H1 (cell line): ENCODE results near the gene RPS6KL1. TPM values are rescaled to one million over a fixed set of nuclear protein-coding genes. Genes with fewer than 3 reads are reported as not detected.

Experiments
- CTCF ChIA-PET: fragments of 300-600 bp; sonication (Branson Sonifier 250); formaldehyde crosslinking; loops from one replicate; lab custom pipeline; 2021; ENCODE audit not compliant: partially characterized antibody; lab: Charles Lee
- POLR2A ChIA-PET: fragments of 300-600 bp; sonication (Branson Sonifier 250); formaldehyde crosslinking; loops from one replicate; lab custom pipeline; 2021; ENCODE audit warnings: inconsistent platforms; ENCODE audit not compliant: partially characterized antibody; lab: Charles Lee
- DNase-seq, 2 experiments: peaks; one replicate each; pipeline versions ENCODE4 v3.0.0 to v3.0.0-alpha.2; 2010 to 2022; ENCODE audit warnings: low spot score in 2 of 2, low read depth in 1 of 2, mixed read lengths in 1 of 2
- FAIRE-seq: peaks from 2 replicates; lab custom pipeline; 2011; peaks lifted over from hg19 to GRCh38; lab: Jason Lieb, UNC
- H2AFZ ChIP-seq: 2 replicates; pipeline ENCODE4 v1.8.1; 2012; ENCODE audit warnings: low read length, inconsistent platforms
- H2AK5ac ChIP-seq: 2 replicates; pipeline ENCODE4 v1.6.1; 2013; ENCODE audit warnings: low read depth, low read length
- H2BK120ac ChIP-seq: replicated peaks from 2 replicates; pipeline ENCODE3; 2013; ENCODE audit warnings: low read depth, low read length, inconsistent platforms
- H2BK12ac ChIP-seq: 2 replicates; pipeline ENCODE4 v1.6.1; 2013; ENCODE audit warnings: low read depth, low read length
- H2BK15ac ChIP-seq: 2 replicates; pipeline ENCODE4 v1.6.1; 2013; ENCODE audit warnings: low read length
- H2BK20ac ChIP-seq: 2 replicates; pipeline ENCODE4 v1.6.1; 2013; ENCODE audit warnings: low read length
- H2BK5ac ChIP-seq: 2 replicates; pipeline ENCODE4 v1.6.1; 2013; ENCODE audit warnings: low read depth, low read length
- H3K14ac ChIP-seq: 2 replicates; pipeline ENCODE4 v1.6.1; 2013; ENCODE audit warnings: inconsistent platforms; ENCODE audit not compliant: insufficient read length
- H3K18ac ChIP-seq: 2 replicates; pipeline ENCODE4 v1.6.1; 2013; ENCODE audit warnings: low read length; ENCODE audit errors: extremely low read depth
- H3K23ac ChIP-seq: 2 replicates; pipeline ENCODE4 v1.6.1; 2013; ENCODE audit warnings: inconsistent platforms; ENCODE audit not compliant: insufficient read length
- H3K23me2 ChIP-seq: 2 replicates; pipeline ENCODE4 v1.6.1; 2013; ENCODE audit warnings: low read depth, low read length
- H3K27ac ChIP-seq: 2 replicates; pipeline ENCODE4 v1.6.1; 2011; ENCODE audit warnings: low read depth, low read length, inconsistent platforms
- H3K27me3 ChIP-seq, 4 experiments: replicated peaks in 1 of 4; 1 replicate in 1 of 4; 2 replicates in 3 of 4; pipeline versions ENCODE4 v1.6.1 to v1.8.1; 2011 to 2013; ENCODE audit warnings: low read length in 3 of 4, mild to moderate bottlenecking in 3 of 4, inconsistent platforms in 2 of 4, mixed read lengths in 2 of 4, moderate library complexity in 1 of 4; ENCODE audit not compliant: control insufficient read depth in 3 of 4, insufficient read depth in 3 of 4; ENCODE audit errors: extremely low read depth in 1 of 4
- H3K36me3 ChIP-seq, 4 experiments: 2 replicates each; pipeline versions ENCODE4 v1.6.1 to v1.8.1; 2011 to 2013; ENCODE audit warnings: mild to moderate bottlenecking in 4 of 4, low read length in 3 of 4, moderate library complexity in 2 of 4, control low read depth in 1 of 4, inconsistent platforms in 1 of 4; ENCODE audit not compliant: insufficient read depth in 4 of 4, control insufficient read depth in 2 of 4
- H3K4ac ChIP-seq: replicated peaks from 2 replicates; pipeline ENCODE3; 2013; ENCODE audit warnings: low read length, low read depth, mixed read lengths, inconsistent platforms; ENCODE audit not compliant: insufficient read length
- H3K4me1 ChIP-seq, 4 experiments: replicated peaks in 1 of 4; 1 replicate in 1 of 4; 2 replicates in 3 of 4; pipeline versions ENCODE4 v1.6.1 to v1.8.1; 2011 to 2013; ENCODE audit warnings: low read length in 3 of 4, inconsistent platforms in 2 of 4, mixed read lengths in 1 of 4; ENCODE audit not compliant: insufficient read depth in 4 of 4, control insufficient read depth in 3 of 4
- H3K4me2 ChIP-seq, 2 experiments: 2 replicates each; pipeline versions ENCODE4 v1.6.1 to v1.8.1; 2011 to 2013; ENCODE audit warnings: low read depth in 2 of 2, low read length in 2 of 2, control low read depth in 1 of 2, inconsistent platforms in 1 of 2, mild to moderate bottlenecking in 1 of 2; ENCODE audit not compliant: insufficient read depth in 1 of 2
- H3K4me3 ChIP-seq, 4 experiments: fragments of 200-600, 300-600 bp in 1 of 4; sonication (generic), shearing (Covaris generic), sonication (Bioruptor Twin) in 1 of 4; 2 replicates each; pipeline versions ENCODE4 v1.5.1 to v1.8.1; 2011 to 2016; ENCODE audit warnings: low read length in 4 of 4, low read depth in 3 of 4, control low read depth in 2 of 4, inconsistent platforms in 2 of 4, mild to moderate bottlenecking in 2 of 4, mixed read lengths in 1 of 4, moderate library complexity in 1 of 4; ENCODE audit not compliant: insufficient read depth in 2 of 4; ENCODE audit errors: extremely low read depth in 1 of 4
- H3K56ac ChIP-seq: replicated peaks from 2 replicates; pipeline ENCODE3; 2013; ENCODE audit warnings: low read depth, mild to moderate bottlenecking, mixed read lengths, low read length, inconsistent platforms; ENCODE audit not compliant: insufficient read length
- H3K79me1 ChIP-seq: 2 replicates; pipeline ENCODE4 v1.6.1; 2013; ENCODE audit warnings: low read depth, low read length, control low read depth
- H3K79me2 ChIP-seq, 2 experiments: 2 replicates each; pipeline versions ENCODE4 v1.6.1 to v1.8.1; 2012 to 2013; ENCODE audit warnings: low read length in 2 of 2, mild to moderate bottlenecking in 2 of 2, inconsistent platforms in 1 of 2; ENCODE audit not compliant: insufficient read depth in 2 of 2, control insufficient read depth in 1 of 2
- H3K9ac ChIP-seq, 4 experiments: replicated peaks in 1 of 4; 1 replicate in 1 of 4; 2 replicates in 3 of 4; pipeline versions ENCODE4 v1.6.1 to v1.8.1; 2011 to 2013; ENCODE audit warnings: low read depth in 3 of 4, low read length in 3 of 4, control low read depth in 2 of 4, mild to moderate bottlenecking in 2 of 4, moderate library complexity in 2 of 4, inconsistent platforms in 1 of 4; ENCODE audit errors: extremely low read depth in 1 of 4
- H3K9me3 ChIP-seq, 2 experiments: 2 replicates each; pipeline versions ENCODE4 v1.6.1 to v1.8.1; 2012 to 2013; ENCODE audit warnings: mild to moderate bottlenecking in 2 of 2, moderate library complexity in 2 of 2, control low read depth in 1 of 2, inconsistent platforms in 1 of 2, low read depth in 1 of 2, low read length in 1 of 2, mixed read lengths in 1 of 2; ENCODE audit not compliant: insufficient read depth in 2 of 2
- H4K20me1 ChIP-seq, 2 experiments: replicated peaks in 1 of 2; 2 replicates each; pipeline versions ENCODE3 to v1.8.1; 2011 to 2013; ENCODE audit warnings: inconsistent platforms in 2 of 2, low read length in 2 of 2, mild to moderate bottlenecking in 1 of 2; ENCODE audit not compliant: insufficient read depth in 2 of 2, control insufficient read depth in 1 of 2
- H4K5ac ChIP-seq: 2 replicates; pipeline ENCODE4 v1.6.1; 2013; ENCODE audit warnings: low read length, low read depth, mixed read lengths, inconsistent platforms; ENCODE audit not compliant: insufficient read length
- H4K8ac ChIP-seq: 2 replicates; pipeline ENCODE4 v1.8.0; 2013; ENCODE audit warnings: mild to moderate bottlenecking, moderate library complexity, low read length, inconsistent platforms; ENCODE audit not compliant: insufficient read depth; ENCODE audit errors: extremely low read depth
- H4K91ac ChIP-seq: replicated peaks from 2 replicates; pipeline ENCODE3; 2013; ENCODE audit warnings: low read length, mixed read lengths, inconsistent platforms; ENCODE audit not compliant: insufficient read length
- CREB1 ChIP-seq: IDR thresholded peaks from 2 replicates; pipeline ENCODE4 v1.6.1; 2012; ENCODE audit warnings: inconsistent platforms
- GABPA ChIP-seq: IDR thresholded peaks from 2 replicates; pipeline ENCODE4 v1.6.1; 2011; ENCODE audit warnings: mild to moderate bottlenecking, low read length, moderate library complexity, borderline replicate concordance; ENCODE audit not compliant: insufficient read depth
- HDAC2 ChIP-seq, 2 experiments: fragments of 300-600 bp in 1 of 2; sonication (generic) in 1 of 2; IDR thresholded peaks; 2 replicates each; pipeline ENCODE4 v1.6.1; 2011 to 2012; ENCODE audit warnings: low read depth in 2 of 2, low read length in 2 of 2, mild to moderate bottlenecking in 2 of 2, moderate library complexity in 2 of 2, borderline replicate concordance in 1 of 2, inconsistent platforms in 1 of 2
- KDM1A ChIP-seq: fragments of 200-600, 300-600 bp; sonication (generic); IDR thresholded peaks from 2 replicates; pipeline ENCODE4 v1.7.1; 2016; ENCODE audit warnings: mild to moderate bottlenecking, low read length, borderline replicate concordance
- KDM5A ChIP-seq: fragments of 200-600 bp; IDR thresholded peaks from 2 replicates; pipeline ENCODE4 v1.7.1; 2012; ENCODE audit warnings: mild to moderate bottlenecking, low read length, inconsistent platforms, mixed read lengths
- NRF1 ChIP-seq: IDR thresholded peaks from 2 replicates; pipeline ENCODE4 v1.6.1; 2011; ENCODE audit warnings: mild to moderate bottlenecking, low read depth, low read length, improper control_type of control experiment
- RXRA ChIP-seq: IDR thresholded peaks from 2 replicates; pipeline ENCODE4 v1.6.1; 2011; ENCODE audit warnings: low read depth, mild to moderate bottlenecking, low read length, moderate library complexity; ENCODE audit not compliant: insufficient read depth
- SIX5 ChIP-seq: IDR thresholded peaks from 2 replicates; pipeline ENCODE4 v1.6.1; 2011; ENCODE audit warnings: mild to moderate bottlenecking, low read depth, low read length
- TAF1 ChIP-seq: IDR thresholded peaks from 2 replicates; pipeline ENCODE4 v1.6.1; 2011; ENCODE audit warnings: mild to moderate bottlenecking, low read depth, low read length
- TCF12 ChIP-seq: IDR thresholded peaks from 2 replicates; pipeline ENCODE4 v1.6.1; 2011; ENCODE audit warnings: low read depth, mild to moderate bottlenecking, low read length
- WGBS, 2 experiments: shearing (Covaris generic) in 1 of 2; methylation state at CpG; one replicate each; pipeline versions ENCODE4 v1.1.6 to v1.1.7; 2013 to 2015; ENCODE audit warnings: low lambda C conversion rate in 2 of 2, mixed read lengths in 2 of 2, inconsistent platforms in 1 of 2, low coverage in 1 of 2, missing lambda C conversion rate in 1 of 2; ENCODE audit not compliant: insufficient replicate concordance in 2 of 2, insufficient coverage in 1 of 2, insufficient read length in 1 of 2; ENCODE audit errors: extremely low coverage in 1 of 2, missing lambda C conversion rate in 1 of 2; 5-methylcytosine and 5-hydroxymethylcytosine counted together
- polyA plus RNA-seq, 7 experiments: library from polyadenylated mRNA; depleted of rRNA in 3 of 7; stranded (reverse) in 5 of 7; unstranded in 2 of 7; fragments of >200 nt in 5 of 7; fragments of 200-250 nt in 2 of 7; gene quantifications; 1 replicate in 5 of 7; 2 replicates in 1 of 7; 4 replicates in 1 of 7; pipeline versions ENCODE4 v1.2.1 to v1.2.3, GENCODE V29; 2011 to 2013; ENCODE audit warnings: missing spikeins in 2 of 7, mixed read lengths in 2 of 7
- total RNA-seq: library from RNA; stranded (reverse); fragmentation: NEBNext Ultra II Directional; extraction: Animal tissue kit (Norgen Biotek cat#: 25700); gene quantifications from 2 replicates; pipeline ENCODE4 v1.2.1, GENCODE V29; 2021
- TF ChIP-seq, protein P1 (sequence below): IDR thresholded peaks from 2 replicates; pipeline ENCODE4 v1.6.1; 2012; ENCODE audit warnings: low read length, inconsistent platforms

The RPS6KL1 gene
- total and polyA plus RNA-seq, 2 of the 8 experiments (the other 6 are each of a cell fraction or from before 2014, with no cell fraction given), result 9.8 to 13.8 TPM

DNA sequence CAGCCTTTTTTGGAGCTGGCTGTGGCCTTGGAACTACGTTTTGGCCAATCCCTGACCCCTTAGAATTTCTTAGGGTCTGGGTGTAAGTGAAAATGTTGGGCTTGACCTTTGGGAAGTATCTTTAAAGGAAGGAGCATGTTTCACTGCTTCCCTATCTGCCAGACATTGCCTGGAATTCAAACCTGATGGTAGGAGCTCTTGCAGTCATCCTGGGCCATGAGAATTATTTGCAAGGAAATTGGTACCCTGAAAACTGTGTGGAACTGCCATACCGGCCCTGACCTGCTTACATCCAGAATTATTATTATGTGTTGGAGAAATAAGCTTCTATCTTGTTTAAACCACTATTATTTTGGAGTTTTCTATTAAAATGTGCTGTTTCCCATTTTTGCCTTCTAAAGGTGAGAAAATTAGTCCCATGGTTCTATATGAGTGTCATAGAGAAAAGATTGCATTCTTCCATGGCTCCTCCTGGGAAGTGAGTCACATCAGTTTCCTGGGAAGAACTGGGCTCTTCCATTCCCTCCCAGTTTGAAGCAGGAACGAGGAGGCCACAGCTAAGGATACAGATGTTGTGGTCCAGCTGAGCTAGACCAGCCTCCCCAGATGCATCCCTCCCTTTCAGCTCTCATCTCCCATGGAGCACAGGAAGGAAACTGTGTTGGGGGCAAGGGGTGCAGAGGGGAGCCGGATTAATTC, 41.9 kb upstream of the RPS6KL1 start:
- Histone ChIP-seq H3K9me3 (no peaks in the 10 kb centered on the region), H3K36me3 (no peaks in the 10 kb centered on the region), H4K91ac (no peak overlapping the region), H2BK120ac (no peak overlapping the region), H4K5ac (no peak overlapping the region), H2BK15ac (no peak overlapping the region), H2BK20ac (no peak overlapping the region), H2AK5ac (no peak overlapping the region), H3K79me1 (no peaks in the 10 kb centered on the region), H3K18ac (no peak overlapping the region), H3K79me2 (no peaks in the 10 kb centered on the region), H4K20me1 (no peaks in the 10 kb centered on the region), H3K23ac (no peak overlapping the region), H3K4me2 (no peak overlapping the region), H2AFZ (no peak overlapping the region), H3K27ac (no peak overlapping the region), H3K4ac (no peak overlapping the region), H2BK5ac (no peak overlapping the region), H4K8ac (no peak overlapping the region), H3K56ac (no peak overlapping the region), H3K9ac (no peak overlapping the region), H3K23me2 (no peaks in the 10 kb centered on the region), H3K14ac (no peak overlapping the region), H3K4me1 (peaks cover 0 to 6% (median 0%) of the 10 kb centered on the region in 4 experiments; a peak in 3 of 7 replicates), H3K4me3 (no peak overlapping the region), H3K27me3 (no peaks in the 10 kb centered on the region), H2BK12ac (no peak overlapping the region)
- ChIA-PET POLR2A (interaction anchor here (0.7 to 3.6 kb wide), 4 partner anchors 10 to 50 kb away, joined by 3 to 16 read pairs (median 3); partner anchors contain the start of gene PGF), CTCF (interaction anchor here (0.7 to 11.8 kb wide), 9 partner anchors 10 to 346 kb away, joined by 3 to 146 read pairs (median 3); partner anchors contain the start of gene PGF)
- DNase-seq (no peak), FAIRE-seq (no peak)
- 78% methylated on average over 4 of the region's 4 CpGs; no CpG with 5 or more reads in 1 of the 2 experiments for WGBS, 2 experiments
- TF ChIP-seq SIX5 (no peak), TCF12 (no peak), TAF1 (no peak), KDM1A (no peak), KDM5A (no peak), GABPA (no peak), RXRA (no peak), HDAC2 (IDR thresholded peaks at IDR 0.05; ENCODE audit: borderline replicate concordance in 1 of 2, low read depth in 2 of 2, low read length in 2 of 2) (no peak), CREB1 (no peak), NRF1 (no peak)
- TF ChIP-seq, protein P1, sequence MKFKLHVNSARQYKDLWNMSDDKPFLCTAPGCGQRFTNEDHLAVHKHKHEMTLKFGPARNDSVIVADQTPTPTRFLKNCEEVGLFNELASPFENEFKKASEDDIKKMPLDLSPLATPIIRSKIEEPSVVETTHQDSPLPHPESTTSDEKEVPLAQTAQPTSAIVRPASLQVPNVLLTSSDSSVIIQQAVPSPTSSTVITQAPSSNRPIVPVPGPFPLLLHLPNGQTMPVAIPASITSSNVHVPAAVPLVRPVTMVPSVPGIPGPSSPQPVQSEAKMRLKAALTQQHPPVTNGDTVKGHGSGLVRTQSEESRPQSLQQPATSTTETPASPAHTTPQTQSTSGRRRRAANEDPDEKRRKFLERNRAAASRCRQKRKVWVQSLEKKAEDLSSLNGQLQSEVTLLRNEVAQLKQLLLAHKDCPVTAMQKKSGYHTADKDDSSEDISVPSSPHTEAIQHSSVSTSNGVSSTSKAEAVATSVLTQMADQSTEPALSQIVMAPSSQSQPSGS, result no peak
